Astrocyte (in vitro differentiated cells and primary cell): ENCODE data around the gene WDR27.

Source experiments
- EZH2 ChIP-seq: IDR thresholded peaks from 2 replicates; pipeline ENCODE4 v1.6.1; 2012; ENCODE audit warnings: mild to moderate bottlenecking, low read length, inconsistent platforms; ENCODE audit not compliant: insufficient read depth
- TF ChIP-seq, protein P1 (sequence below): IDR thresholded peaks from 2 replicates; pipeline ENCODE4 v1.5.1; 2011; ENCODE audit warnings: low read depth, mild to moderate bottlenecking, inconsistent platforms, low read length, moderate library complexity; ENCODE audit not compliant: insufficient read depth

DNA sequence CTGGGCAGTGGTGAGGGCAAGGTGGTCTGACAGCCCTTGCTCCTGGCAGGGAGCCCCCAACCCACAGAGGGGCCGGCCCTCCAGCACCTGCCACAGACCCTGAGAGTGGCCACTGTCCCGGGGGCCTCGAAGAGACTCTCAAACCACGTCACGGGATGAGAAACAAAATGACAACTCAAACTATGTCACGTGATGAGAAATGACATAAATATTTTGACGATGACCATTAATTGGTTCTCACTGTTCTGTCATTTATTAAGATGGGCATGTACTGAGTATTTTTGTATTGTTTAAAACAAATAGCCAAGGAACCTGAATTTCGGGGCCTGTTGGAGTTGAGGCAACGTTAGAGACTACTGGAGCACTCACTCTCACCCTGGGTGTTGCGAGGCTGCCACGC, 135.5 kb downstream of the WDR27 start:
- TF ChIP-seq, protein P1, sequence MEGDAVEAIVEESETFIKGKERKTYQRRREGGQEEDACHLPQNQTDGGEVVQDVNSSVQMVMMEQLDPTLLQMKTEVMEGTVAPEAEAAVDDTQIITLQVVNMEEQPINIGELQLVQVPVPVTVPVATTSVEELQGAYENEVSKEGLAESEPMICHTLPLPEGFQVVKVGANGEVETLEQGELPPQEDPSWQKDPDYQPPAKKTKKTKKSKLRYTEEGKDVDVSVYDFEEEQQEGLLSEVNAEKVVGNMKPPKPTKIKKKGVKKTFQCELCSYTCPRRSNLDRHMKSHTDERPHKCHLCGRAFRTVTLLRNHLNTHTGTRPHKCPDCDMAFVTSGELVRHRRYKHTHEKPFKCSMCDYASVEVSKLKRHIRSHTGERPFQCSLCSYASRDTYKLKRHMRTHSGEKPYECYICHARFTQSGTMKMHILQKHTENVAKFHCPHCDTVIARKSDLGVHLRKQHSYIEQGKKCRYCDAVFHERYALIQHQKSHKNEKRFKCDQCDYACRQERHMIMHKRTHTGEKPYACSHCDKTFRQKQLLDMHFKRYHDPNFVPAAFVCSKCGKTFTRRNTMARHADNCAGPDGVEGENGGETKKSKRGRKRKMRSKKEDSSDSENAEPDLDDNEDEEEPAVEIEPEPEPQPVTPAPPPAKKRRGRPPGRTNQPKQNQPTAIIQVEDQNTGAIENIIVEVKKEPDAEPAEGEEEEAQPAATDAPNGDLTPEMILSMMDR = no peak
- TF ChIP-seq EZH2 = no peak
